Measurements from ENCODE around the gene PIK3R6. TPM values are rescaled to one million over a fixed set of nuclear protein-coding genes. Genes with fewer than 3 reads are reported as not detected.

The PIK3R6 gene
- total and polyA plus RNA-seq, 2 experiments from 2014 or later: 0.11 to 0.24 TPM

- H3K4me3 ChIP-seq: no peak overlapping the region
- Mint-ChIP-seq H3K4me1 (peaks cover 12% of the 10 kb centered on the region), H3K9me3 (peaks cover 7% of the 10 kb centered on the region), H3K27me3 (ENCODE audit: insufficient read depth, low read depth, poor library complexity) (peaks cover 9% of the 10 kb centered on the region), H3K27ac (no peak overlapping the region), H3K36me3 (ENCODE audit: low read depth) (no peaks in the 10 kb centered on the region; the same call in 2 of the 3 replicates), H3K4me3 (no peak overlapping the region)
- H3K27ac ChIP-seq (ENCODE audit: low read depth): no peak overlapping the region
- peaks cover 2% of the 10 kb centered on the region; the same call in 1 of the 2 replicates for H3K9me2 ChIP-seq (ENCODE audit: insufficient read depth)
- H2AFZ ChIP-seq: peak overlapping the region; percentile 63
- ATAC-seq (no peak), DNase-seq (ENCODE audit: low spot score) (no peak)
- H3K36me3 ChIP-seq (ENCODE audit: insufficient read depth): no peaks in the 10 kb centered on the region; the same call in 1 of the 2 replicates
- no peaks in the 10 kb centered on the region for H3K4me1 ChIP-seq (ENCODE audit: insufficient read depth)
- H3K79me2 ChIP-seq (replicated peaks; ENCODE audit: insufficient read depth): no peaks in the 10 kb centered on the region
- TF ChIP-seq POLR2AphosphoS5 (IDR thresholded peaks at IDR 0.05; ENCODE audit: low read depth) (no peak), REST (IDR thresholded peaks at IDR 0.05; ENCODE audit: unreplicated experiment) (no peak), STAT1 (IDR thresholded peaks at IDR 0.05; ENCODE audit: unreplicated experiment) (no peak), CREB1 (CRISPR knock-in tag; IDR thresholded peaks at IDR 0.05; ENCODE audit: low read depth) (no peak), NANOG (IDR thresholded peaks at IDR 0.05; ENCODE audit: borderline replicate concordance) (no peak), EZH2phosphoT487 (IDR thresholded peaks at IDR 0.05; ENCODE audit: unreplicated experiment) (no peak), EZH2 (IDR thresholded peaks at IDR 0.05; ENCODE audit: low read depth, unreplicated experiment) (no peak), ETS1 (IDR thresholded peaks at IDR 0.05) (no peak), JUNB (IDR thresholded peaks at IDR 0.05; ENCODE audit: unreplicated experiment) (no peak), ZNF331 (CRISPR knock-in tag; IDR thresholded peaks at IDR 0.05; ENCODE audit: low read depth) (no peak), ZNF114 (CRISPR knock-in tag; IDR thresholded peaks at IDR 0.05) (no peak)
- TF ChIP-seq, protein P1, sequence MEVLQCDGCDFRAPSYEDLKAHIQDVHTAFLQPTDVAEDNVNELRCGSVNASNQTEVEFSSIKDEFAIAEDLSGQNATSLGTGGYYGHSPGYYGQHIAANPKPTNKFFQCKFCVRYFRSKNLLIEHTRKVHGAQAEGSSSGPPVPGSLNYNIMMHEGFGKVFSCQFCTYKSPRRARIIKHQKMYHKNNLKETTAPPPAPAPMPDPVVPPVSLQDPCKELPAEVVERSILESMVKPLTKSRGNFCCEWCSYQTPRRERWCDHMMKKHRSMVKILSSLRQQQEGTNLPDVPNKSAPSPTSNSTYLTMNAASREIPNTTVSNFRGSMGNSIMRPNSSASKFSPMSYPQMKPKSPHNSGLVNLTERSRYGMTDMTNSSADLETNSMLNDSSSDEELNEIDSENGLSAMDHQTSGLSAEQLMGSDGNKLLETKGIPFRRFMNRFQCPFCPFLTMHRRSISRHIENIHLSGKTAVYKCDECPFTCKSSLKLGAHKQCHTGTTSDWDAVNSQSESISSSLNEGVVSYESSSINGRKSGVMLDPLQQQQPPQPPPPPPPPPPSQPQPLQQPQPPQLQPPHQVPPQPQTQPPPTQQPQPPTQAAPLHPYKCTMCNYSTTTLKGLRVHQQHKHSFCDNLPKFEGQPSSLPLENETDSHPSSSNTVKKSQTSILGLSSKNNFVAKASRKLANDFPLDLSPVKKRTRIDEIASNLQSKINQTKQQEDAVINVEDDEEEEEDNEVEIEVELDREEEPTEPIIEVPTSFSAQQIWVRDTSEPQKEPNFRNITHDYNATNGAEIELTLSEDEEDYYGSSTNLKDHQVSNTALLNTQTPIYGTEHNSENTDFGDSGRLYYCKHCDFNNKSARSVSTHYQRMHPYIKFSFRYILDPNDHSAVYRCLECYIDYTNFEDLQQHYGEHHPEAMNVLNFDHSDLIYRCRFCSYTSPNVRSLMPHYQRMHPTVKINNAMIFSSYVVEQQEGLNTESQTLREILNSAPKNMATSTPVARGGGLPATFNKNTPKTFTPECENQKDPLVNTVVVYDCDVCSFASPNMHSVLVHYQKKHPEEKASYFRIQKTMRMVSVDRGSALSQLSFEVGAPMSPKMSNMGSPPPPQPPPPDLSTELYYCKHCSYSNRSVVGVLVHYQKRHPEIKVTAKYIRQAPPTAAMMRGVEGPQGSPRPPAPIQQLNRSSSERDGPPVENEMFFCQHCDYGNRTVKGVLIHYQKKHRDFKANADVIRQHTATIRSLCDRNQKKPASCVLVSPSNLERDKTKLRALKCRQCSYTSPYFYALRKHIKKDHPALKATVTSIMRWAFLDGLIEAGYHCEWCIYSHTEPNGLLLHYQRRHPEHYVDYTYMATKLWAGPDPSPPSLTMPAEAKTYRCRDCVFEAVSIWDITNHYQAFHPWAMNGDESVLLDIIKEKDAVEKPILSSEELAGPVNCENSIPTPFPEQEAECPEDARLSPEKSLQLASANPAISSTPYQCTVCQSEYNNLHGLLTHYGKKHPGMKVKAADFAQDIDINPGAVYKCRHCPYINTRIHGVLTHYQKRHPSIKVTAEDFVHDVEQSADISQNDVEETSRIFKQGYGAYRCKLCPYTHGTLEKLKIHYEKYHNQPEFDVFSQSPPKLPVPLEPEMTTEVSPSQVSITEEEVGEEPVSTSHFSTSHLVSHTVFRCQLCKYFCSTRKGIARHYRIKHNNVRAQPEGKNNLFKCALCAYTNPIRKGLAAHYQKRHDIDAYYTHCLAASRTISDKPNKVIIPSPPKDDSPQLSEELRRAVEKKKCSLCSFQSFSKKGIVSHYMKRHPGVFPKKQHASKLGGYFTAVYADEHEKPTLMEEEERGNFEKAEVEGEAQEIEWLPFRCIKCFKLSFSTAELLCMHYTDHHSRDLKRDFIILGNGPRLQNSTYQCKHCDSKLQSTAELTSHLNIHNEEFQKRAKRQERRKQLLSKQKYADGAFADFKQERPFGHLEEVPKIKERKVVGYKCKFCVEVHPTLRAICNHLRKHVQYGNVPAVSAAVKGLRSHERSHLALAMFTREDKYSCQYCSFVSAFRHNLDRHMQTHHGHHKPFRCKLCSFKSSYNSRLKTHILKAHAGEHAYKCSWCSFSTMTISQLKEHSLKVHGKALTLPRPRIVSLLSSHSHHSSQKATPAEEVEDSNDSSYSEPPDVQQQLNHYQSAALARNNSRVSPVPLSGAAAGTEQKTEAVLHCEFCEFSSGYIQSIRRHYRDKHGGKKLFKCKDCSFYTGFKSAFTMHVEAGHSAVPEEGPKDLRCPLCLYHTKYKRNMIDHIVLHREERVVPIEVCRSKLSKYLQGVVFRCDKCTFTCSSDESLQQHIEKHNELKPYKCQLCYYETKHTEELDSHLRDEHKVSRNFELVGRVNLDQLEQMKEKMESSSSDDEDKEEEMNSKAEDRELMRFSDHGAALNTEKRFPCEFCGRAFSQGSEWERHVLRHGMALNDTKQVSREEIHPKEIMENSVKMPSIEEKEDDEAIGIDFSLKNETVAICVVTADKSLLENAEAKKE (CRISPR knock-in tag; IDR thresholded peaks at IDR 0.05): no peak
- TF ChIP-seq, protein P2, sequence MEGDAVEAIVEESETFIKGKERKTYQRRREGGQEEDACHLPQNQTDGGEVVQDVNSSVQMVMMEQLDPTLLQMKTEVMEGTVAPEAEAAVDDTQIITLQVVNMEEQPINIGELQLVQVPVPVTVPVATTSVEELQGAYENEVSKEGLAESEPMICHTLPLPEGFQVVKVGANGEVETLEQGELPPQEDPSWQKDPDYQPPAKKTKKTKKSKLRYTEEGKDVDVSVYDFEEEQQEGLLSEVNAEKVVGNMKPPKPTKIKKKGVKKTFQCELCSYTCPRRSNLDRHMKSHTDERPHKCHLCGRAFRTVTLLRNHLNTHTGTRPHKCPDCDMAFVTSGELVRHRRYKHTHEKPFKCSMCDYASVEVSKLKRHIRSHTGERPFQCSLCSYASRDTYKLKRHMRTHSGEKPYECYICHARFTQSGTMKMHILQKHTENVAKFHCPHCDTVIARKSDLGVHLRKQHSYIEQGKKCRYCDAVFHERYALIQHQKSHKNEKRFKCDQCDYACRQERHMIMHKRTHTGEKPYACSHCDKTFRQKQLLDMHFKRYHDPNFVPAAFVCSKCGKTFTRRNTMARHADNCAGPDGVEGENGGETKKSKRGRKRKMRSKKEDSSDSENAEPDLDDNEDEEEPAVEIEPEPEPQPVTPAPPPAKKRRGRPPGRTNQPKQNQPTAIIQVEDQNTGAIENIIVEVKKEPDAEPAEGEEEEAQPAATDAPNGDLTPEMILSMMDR (conservative IDR thresholded peaks at IDR 0.05; ENCODE audit: low read depth in 2 of 2): no peak
- H3K27me3 ChIP-seq (ENCODE audit: insufficient read depth): no peaks in the 10 kb centered on the region
- no peak overlapping the region for H3K4me2 ChIP-seq
- H4K20me1 ChIP-seq (replicated peaks; ENCODE audit: insufficient read depth): no peaks in the 10 kb centered on the region
- no peaks in the 10 kb centered on the region for H3F3A ChIP-seq (replicated peaks; ENCODE audit: low read depth)
Measured at GRCh38 chr17:8806253-8806925, 61.1 kb downstream of the PIK3R6 start.
